HG03432 (cell line): Measurements from ENCODE around the gene KCNT1.

ENCODE experiments used
- ATAC-seq: cut with Tn5 transposase; IDR thresholded peaks from one replicate; pipeline ENCODE4 v1.9.1; 2021; ENCODE audit warnings: mild to moderate bottlenecking, moderate library complexity; ENCODE audit not compliant: unreplicated experiment

Gene KCNT1

GRCh38 chr9:135794057-135794335 lies 92.0 kb downstream of the KCNT1 start:
- no peak for ATAC-seq

- ATAC-seq, result no peak
Observed at GRCh38 chr9:135794361-135794885, 92.4 kb downstream of the KCNT1 start.

GRCh38 chr9:135795391-135795790 lies 93.4 kb downstream of the KCNT1 start:
- no peak for ATAC-seq

GRCh38 chr9:135796784-135797485 lies 95.0 kb downstream of the KCNT1 start:
- no peak for ATAC-seq

GRCh38 chr9:135797507-135798262 lies 95.7 kb downstream of the KCNT1 start:
- no peak for ATAC-seq

- ATAC-seq, result no peak
Observed at GRCh38 chr9:135798263-135798585, 96.2 kb downstream of the KCNT1 start.

GRCh38 chr9:135799261-135799660 lies 97.3 kb downstream of the KCNT1 start:
- no peak for ATAC-seq

- ATAC-seq, result no peak
Observed at GRCh38 chr9:135801070-135801469, 99.1 kb downstream of the KCNT1 start.

- no peak for ATAC-seq
Observed at GRCh38 chr9:135802876-135803419, 101.0 kb downstream of the KCNT1 start.

- ATAC-seq, result no peak
Observed at GRCh38 chr9:135803441-135803840, 101.5 kb downstream of the KCNT1 start.

GRCh38 chr9:135804581-135805421 lies 102.8 kb downstream of the KCNT1 start:
- no peak for ATAC-seq

GRCh38 chr9:135805422-135806022 lies 103.5 kb downstream of the KCNT1 start:
- ATAC-seq, result no peak

GRCh38 chr9:135809166-135809565 lies 107.2 kb downstream of the KCNT1 start:
- ATAC-seq, result no peak

- no peak for ATAC-seq
Observed at GRCh38 chr9:135810806-135811575, 109.0 kb downstream of the KCNT1 start.

- ATAC-seq, result no peak
Observed at GRCh38 chr9:135811801-135812200, 109.8 kb downstream of the KCNT1 start.

GRCh38 chr9:135812961-135813360 lies 111.0 kb downstream of the KCNT1 start:
- no peak for ATAC-seq

- no peak for ATAC-seq
Observed at GRCh38 chr9:135813671-135814290, 111.8 kb downstream of the KCNT1 start.

- ATAC-seq, result no peak
Observed at GRCh38 chr9:135814421-135815095, 112.6 kb downstream of the KCNT1 start.

GRCh38 chr9:135815413-135815812 lies 113.4 kb downstream of the KCNT1 start:
- no peak for ATAC-seq
